DOHH2 (cell line): Measurements from ENCODE around the gene ADORA1.

Experiments used
- CTCF ChIP-seq: fragments of 200-600 bp; sonication (generic); IDR thresholded peaks from one replicate; pipeline ENCODE4 v1.5.1; 2014; ENCODE audit warnings: antibody characterized with exemption, mild to moderate bottlenecking, low read depth, low read length; ENCODE audit not compliant: poor library complexity, severe bottlenecking
- EZH2phosphoT487 ChIP-seq: fragments of 200-600 bp; sonication (generic); IDR thresholded peaks from 2 replicates; pipeline ENCODE4 v1.6.1; 2017; ENCODE audit warnings: borderline replicate concordance, mild to moderate bottlenecking, antibody characterized with exemption, low read length, moderate library complexity, mixed read lengths

GRCh38 chr1:203116091-203116820 lies 11.3 kb upstream of the ADORA1 start:
- TF ChIP-seq CTCF: no peak
- TF ChIP-seq EZH2phosphoT487: no peak
